ENCODE data around the gene GPR176.

The GPR176 gene

DNA sequence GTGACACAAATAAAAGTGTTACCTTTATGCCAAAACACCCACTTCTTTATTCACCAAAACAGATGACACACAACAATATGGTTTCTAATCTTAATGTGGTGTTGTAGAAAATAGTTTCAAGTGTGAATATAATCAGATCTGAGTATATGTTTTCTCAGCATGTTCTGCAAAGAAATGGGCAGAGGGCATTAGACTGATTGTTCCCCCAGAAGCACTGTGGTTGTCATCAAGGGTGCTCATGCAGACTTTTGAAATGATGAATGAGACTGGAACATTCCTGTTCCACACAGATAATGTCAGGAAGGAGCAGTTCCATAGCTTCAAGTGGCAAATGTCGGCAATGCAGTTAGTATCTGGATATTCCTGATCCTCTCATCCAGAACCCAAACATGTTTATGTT, 37.5 kb downstream of the GPR176 start:
- Histone ChIP-seq H3K4me1 (ENCODE audit: control insufficient read depth, insufficient read depth, low read length) (no peaks in the 10 kb centered on the region), H3K4me3 (ENCODE audit: low read depth, low read length) (no peak overlapping the region), H3K36me3 (ENCODE audit: control insufficient read depth in 2 of 2, insufficient read depth in 1 of 2, low read length in 2 of 2) (no peaks in the 10 kb centered on the region), H3K9me3 (ENCODE audit: control insufficient read depth, insufficient read depth, low read depth, low read length) (no peaks in the 10 kb centered on the region), H3K27ac (ENCODE audit: extremely low read depth, low read depth, low read length) (no peak overlapping the region)
- no peak for TF ChIP-seq ZNF660 (tag by site-specific recombination; IDR thresholded peaks at IDR 0.05)
- no peak for TF ChIP-seq ZNF391 (tag by site-specific recombination; IDR thresholded peaks at IDR 0.05; ENCODE audit: borderline replicate concordance, low read depth)
- TF ChIP-seq OSR2 (tag by site-specific recombination; IDR thresholded peaks at IDR 0.05) = 0 out of 2 replicates have a peak, but pooled peaks have one; percentile 14
- TF ChIP-seq ZSCAN16 (tag by site-specific recombination; IDR thresholded peaks at IDR 0.05) = no peak
- TF ChIP-seq SP2 (tag by site-specific recombination; IDR thresholded peaks at IDR 0.05) = no peak
- no peak for TF ChIP-seq ZNF473 (tag by site-specific recombination; IDR thresholded peaks at IDR 0.05)
- TF ChIP-seq YY2 (tag by site-specific recombination; IDR thresholded peaks at IDR 0.05) = no peak
- TF ChIP-seq SCRT2 (tag by site-specific recombination; IDR thresholded peaks at IDR 0.05) = no peak
- TF ChIP-seq, protein P1, sequence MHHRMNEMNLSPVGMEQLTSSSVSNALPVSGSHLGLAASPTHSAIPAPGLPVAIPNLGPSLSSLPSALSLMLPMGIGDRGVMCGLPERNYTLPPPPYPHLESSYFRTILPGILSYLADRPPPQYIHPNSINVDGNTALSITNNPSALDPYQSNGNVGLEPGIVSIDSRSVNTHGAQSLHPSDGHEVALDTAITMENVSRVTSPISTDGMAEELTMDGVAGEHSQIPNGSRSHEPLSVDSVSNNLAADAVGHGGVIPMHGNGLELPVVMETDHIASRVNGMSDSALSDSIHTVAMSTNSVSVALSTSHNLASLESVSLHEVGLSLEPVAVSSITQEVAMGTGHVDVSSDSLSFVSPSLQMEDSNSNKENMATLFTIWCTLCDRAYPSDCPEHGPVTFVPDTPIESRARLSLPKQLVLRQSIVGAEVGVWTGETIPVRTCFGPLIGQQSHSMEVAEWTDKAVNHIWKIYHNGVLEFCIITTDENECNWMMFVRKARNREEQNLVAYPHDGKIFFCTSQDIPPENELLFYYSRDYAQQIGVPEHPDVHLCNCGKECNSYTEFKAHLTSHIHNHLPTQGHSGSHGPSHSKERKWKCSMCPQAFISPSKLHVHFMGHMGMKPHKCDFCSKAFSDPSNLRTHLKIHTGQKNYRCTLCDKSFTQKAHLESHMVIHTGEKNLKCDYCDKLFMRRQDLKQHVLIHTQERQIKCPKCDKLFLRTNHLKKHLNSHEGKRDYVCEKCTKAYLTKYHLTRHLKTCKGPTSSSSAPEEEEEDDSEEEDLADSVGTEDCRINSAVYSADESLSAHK (tag by site-specific recombination; IDR thresholded peaks at IDR 0.05) = peak; percentile 68
- no peak for TF ChIP-seq ZNF510 (tag by site-specific recombination; IDR thresholded peaks at IDR 0.05; ENCODE audit: insufficient replicate concordance)
- TF ChIP-seq SP3 (tag by site-specific recombination; IDR thresholded peaks at IDR 0.05) = no peak
- TF ChIP-seq, protein P2, sequence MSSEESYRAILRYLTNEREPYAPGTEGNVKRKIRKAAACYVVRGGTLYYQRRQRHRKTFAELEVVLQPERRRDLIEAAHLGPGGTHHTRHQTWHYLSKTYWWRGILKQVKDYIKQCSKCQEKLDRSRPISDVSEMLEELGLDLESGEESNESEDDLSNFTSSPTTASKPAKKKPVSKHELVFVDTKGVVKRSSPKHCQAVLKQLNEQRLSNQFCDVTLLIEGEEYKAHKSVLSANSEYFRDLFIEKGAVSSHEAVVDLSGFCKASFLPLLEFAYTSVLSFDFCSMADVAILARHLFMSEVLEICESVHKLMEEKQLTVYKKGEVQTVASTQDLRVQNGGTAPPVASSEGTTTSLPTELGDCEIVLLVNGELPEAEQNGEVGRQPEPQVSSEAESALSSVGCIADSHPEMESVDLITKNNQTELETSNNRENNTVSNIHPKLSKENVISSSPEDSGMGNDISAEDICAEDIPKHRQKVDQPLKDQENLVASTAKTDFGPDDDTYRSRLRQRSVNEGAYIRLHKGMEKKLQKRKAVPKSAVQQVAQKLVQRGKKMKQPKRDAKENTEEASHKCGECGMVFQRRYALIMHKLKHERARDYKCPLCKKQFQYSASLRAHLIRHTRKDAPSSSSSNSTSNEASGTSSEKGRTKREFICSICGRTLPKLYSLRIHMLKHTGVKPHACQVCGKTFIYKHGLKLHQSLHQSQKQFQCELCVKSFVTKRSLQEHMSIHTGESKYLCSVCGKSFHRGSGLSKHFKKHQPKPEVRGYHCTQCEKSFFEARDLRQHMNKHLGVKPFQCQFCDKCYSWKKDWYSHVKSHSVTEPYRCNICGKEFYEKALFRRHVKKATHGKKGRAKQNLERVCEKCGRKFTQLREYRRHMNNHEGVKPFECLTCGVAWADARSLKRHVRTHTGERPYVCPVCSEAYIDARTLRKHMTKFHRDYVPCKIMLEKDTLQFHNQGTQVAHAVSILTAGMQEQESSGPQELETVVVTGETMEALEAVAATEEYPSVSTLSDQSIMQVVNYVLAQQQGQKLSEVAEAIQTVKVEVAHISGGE (tag by site-specific recombination; conservative IDR thresholded peaks at IDR 0.05; ENCODE audit: low read depth) = no peak
- TF ChIP-seq ZNF146 (tag by site-specific recombination; IDR thresholded peaks at IDR 0.05) = no peak
- ChIA-PET POLR2A (no interaction called here), CTCF (interaction anchor here (1.2 kb wide), 1 partner anchor 26 kb away, joined by 3 read pairs; no protein-coding TSS in a partner anchor)

DNA sequence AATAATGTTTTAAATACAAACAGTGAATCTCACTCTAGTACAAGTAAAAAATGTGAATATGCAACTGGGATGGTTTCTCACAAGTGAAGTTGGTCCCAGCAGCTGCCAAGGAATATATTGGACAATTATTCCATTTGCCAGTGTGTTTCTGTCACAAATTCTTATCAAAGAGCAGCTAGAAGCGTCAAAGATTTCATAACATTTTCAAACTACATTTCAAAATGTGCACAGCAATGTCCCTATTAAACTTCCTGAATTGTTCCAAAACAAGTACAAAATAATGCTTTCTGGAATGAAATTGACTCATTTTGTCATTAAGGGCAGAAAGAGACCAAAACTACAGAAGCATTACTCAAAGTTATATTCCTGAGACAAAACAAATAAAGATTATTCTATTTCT, 38.3 kb downstream of the GPR176 start:
- CTCF ChIA-PET = no interaction called here
- TF ChIP-seq ZNF544 (tag by site-specific recombination; IDR thresholded peaks at IDR 0.05) (no peak), ZNF530 (tag by site-specific recombination; IDR thresholded peaks at IDR 0.05; ENCODE audit: low read depth) (no peak), ZBTB8A (tag by site-specific recombination; IDR thresholded peaks at IDR 0.05) (no peak), ZNF426 (tag by site-specific recombination; IDR thresholded peaks at IDR 0.05) (no peak), ZNF600 (tag by site-specific recombination; IDR thresholded peaks at IDR 0.05) (no peak), ZNF184 (tag by site-specific recombination; IDR thresholded peaks at IDR 0.05) (no peak), BCL11A (tag by site-specific recombination; IDR thresholded peaks at IDR 0.05; ENCODE audit: low read depth) (no peak), GLI4 (tag by site-specific recombination; IDR thresholded peaks at IDR 0.05) (no peak), ZNF768 (tag by site-specific recombination; IDR thresholded peaks at IDR 0.05) (no peak), ZNF473 (tag by site-specific recombination; IDR thresholded peaks at IDR 0.05) (no peak)
- TF ChIP-seq, protein P3, sequence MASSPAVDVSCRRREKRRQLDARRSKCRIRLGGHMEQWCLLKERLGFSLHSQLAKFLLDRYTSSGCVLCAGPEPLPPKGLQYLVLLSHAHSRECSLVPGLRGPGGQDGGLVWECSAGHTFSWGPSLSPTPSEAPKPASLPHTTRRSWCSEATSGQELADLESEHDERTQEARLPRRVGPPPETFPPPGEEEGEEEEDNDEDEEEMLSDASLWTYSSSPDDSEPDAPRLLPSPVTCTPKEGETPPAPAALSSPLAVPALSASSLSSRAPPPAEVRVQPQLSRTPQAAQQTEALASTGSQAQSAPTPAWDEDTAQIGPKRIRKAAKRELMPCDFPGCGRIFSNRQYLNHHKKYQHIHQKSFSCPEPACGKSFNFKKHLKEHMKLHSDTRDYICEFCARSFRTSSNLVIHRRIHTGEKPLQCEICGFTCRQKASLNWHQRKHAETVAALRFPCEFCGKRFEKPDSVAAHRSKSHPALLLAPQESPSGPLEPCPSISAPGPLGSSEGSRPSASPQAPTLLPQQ (tag by site-specific recombination; IDR thresholded peaks at IDR 0.05) = no peak
- TF ChIP-seq, protein P4, sequence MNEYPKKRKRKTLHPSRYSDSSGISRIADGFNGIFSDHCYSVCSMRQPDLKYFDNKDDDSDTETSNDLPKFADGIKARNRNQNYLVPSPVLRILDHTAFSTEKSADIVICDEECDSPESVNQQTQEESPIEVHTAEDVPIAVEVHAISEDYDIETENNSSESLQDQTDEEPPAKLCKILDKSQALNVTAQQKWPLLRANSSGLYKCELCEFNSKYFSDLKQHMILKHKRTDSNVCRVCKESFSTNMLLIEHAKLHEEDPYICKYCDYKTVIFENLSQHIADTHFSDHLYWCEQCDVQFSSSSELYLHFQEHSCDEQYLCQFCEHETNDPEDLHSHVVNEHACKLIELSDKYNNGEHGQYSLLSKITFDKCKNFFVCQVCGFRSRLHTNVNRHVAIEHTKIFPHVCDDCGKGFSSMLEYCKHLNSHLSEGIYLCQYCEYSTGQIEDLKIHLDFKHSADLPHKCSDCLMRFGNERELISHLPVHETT (tag by site-specific recombination; IDR thresholded peaks at IDR 0.05) = no peak
- TF ChIP-seq, protein P5, sequence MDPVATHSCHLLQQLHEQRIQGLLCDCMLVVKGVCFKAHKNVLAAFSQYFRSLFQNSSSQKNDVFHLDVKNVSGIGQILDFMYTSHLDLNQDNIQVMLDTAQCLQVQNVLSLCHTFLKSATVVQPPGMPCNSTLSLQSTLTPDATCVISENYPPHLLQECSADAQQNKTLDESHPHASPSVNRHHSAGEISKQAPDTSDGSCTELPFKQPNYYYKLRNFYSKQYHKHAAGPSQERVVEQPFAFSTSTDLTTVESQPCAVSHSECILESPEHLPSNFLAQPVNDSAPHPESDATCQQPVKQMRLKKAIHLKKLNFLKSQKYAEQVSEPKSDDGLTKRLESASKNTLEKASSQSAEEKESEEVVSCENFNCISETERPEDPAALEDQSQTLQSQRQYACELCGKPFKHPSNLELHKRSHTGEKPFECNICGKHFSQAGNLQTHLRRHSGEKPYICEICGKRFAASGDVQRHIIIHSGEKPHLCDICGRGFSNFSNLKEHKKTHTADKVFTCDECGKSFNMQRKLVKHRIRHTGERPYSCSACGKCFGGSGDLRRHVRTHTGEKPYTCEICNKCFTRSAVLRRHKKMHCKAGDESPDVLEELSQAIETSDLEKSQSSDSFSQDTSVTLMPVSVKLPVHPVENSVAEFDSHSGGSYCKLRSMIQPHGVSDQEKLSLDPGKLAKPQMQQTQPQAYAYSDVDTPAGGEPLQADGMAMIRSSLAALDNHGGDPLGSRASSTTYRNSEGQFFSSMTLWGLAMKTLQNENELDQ (tag by site-specific recombination; IDR thresholded peaks at IDR 0.05; ENCODE audit: low read depth) = no peak

More for the DNA sequence above, 38.3 kb downstream of the GPR176 start:
- Histone ChIP-seq H3K9me3 (ENCODE audit: control insufficient read depth, insufficient read depth, low read depth, low read length) (no peaks in the 10 kb centered on the region), H3K4me3 (ENCODE audit: low read depth, low read length) (no peak overlapping the region), H3K36me3 (ENCODE audit: control insufficient read depth in 2 of 2, insufficient read depth in 1 of 2, low read length in 2 of 2) (no peaks in the 10 kb centered on the region), H3K4me1 (ENCODE audit: control insufficient read depth, insufficient read depth, low read length) (no peaks in the 10 kb centered on the region), H3K27ac (ENCODE audit: extremely low read depth, low read depth, low read length) (no peak overlapping the region)
- POLR2A ChIA-PET = no interaction called here
